Measurements from ENCODE around the gene UBE2QL1. TPM values are rescaled to one million over a fixed set of nuclear protein-coding genes. Genes with fewer than 3 reads are reported as not detected.

UBE2QL1 gene
- total RNA-seq, 2 experiments from 2014 or later = not detected

DNA sequence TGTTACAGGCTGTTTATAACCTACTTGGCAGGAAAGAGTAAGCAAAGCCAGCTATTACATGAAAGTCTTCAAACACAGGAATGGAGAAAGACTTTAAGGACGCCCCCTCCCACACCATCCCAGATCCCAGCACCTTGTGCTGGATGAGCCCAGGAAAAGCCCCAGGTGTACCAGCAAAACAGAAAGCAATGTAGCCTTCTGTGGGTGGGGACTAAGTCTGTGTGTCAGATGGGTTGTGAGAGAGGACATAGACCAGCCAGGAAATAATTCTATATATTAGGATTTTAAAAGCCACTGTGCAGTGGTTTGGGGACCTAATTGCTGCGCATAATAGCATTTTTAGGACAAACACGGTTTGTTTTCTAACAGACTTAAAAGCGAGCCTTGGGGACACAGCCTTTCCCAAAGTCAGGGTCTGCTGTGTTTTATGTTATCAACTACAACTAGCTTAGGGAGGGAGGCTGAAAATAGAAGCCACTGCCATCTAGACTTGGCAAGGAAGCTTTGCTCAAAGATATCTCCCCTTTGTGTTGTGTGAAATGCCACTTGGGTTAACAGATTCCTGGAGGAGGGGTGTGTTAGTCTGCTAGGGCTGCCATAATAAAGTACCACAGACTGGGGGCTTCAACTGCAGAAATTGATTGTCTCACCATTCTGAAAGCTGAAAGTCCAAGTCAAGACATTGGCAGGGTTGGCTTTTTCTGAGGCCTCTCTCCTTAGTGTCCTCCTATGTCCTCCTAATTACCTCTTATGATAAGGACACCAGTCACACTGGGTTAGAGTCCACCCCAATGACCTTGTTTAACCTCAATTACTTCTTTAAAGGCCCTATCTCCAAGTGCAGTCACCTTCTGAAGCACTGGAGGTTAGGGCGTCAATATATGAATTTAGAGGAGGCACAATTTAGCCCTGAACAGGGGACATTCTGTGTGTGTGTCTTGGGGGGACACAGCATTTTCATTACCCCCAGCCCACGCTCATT, 17.2 kb upstream of the UBE2QL1 start:
- intact Hi-C loops (cut with micrococcal nuclease; ENCODE audit: unreplicated experiment) = no loop called here
- no peaks in the 10 kb centered on the region for H3K9me2 ChIP-seq (ENCODE audit: insufficient read depth, low read length)
- no TSS peak for BruUV-seq (replicated peaks)
- ChIA-PET POLR2A (interaction anchor here (0.6 kb wide), 1 partner anchor 497 kb away, joined by 3 read pairs; no protein-coding TSS in a partner anchor), CTCF (ENCODE audit: unreplicated experiment) (no interaction called here)
- no peak overlapping the region for H3K4me3 ChIP-seq (ENCODE audit: low read depth, low read length, poor library complexity, severe bottlenecking)
- DNase-seq (ENCODE audit: low spot score) = no peak
- no peak overlapping the region for H2AFZ ChIP-seq (ENCODE audit: low read length)
- no peak overlapping the region for H3K27ac ChIP-seq (ENCODE audit: low read depth, low read length, poor library complexity, severe bottlenecking)
- no peaks in the 10 kb centered on the region for H3K9me3 ChIP-seq (ENCODE audit: low read length)
- H3K4me1 ChIP-seq (ENCODE audit: insufficient read depth, low read length, poor library complexity, severe bottlenecking) = no peaks in the 10 kb centered on the region
- no peaks in the 10 kb centered on the region for H3K36me3 ChIP-seq (ENCODE audit: insufficient read depth, low read length)
- TF ChIP-seq EZH2phosphoT487 (IDR thresholded peaks at IDR 0.05; ENCODE audit: borderline replicate concordance, low read depth, low read length) = no peak
- TF ChIP-seq, protein P1, sequence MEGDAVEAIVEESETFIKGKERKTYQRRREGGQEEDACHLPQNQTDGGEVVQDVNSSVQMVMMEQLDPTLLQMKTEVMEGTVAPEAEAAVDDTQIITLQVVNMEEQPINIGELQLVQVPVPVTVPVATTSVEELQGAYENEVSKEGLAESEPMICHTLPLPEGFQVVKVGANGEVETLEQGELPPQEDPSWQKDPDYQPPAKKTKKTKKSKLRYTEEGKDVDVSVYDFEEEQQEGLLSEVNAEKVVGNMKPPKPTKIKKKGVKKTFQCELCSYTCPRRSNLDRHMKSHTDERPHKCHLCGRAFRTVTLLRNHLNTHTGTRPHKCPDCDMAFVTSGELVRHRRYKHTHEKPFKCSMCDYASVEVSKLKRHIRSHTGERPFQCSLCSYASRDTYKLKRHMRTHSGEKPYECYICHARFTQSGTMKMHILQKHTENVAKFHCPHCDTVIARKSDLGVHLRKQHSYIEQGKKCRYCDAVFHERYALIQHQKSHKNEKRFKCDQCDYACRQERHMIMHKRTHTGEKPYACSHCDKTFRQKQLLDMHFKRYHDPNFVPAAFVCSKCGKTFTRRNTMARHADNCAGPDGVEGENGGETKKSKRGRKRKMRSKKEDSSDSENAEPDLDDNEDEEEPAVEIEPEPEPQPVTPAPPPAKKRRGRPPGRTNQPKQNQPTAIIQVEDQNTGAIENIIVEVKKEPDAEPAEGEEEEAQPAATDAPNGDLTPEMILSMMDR (conservative IDR thresholded peaks at IDR 0.05; ENCODE audit: low read length) = no peak
- no peaks in the 10 kb centered on the region for H4K20me1 ChIP-seq (ENCODE audit: insufficient read depth, low read length)
- H3K4me2 ChIP-seq (ENCODE audit: low read length) = no peak overlapping the region
- H3K79me2 ChIP-seq (ENCODE audit: insufficient read depth, low read depth, low read length) = no peaks in the 10 kb centered on the region

DNA sequence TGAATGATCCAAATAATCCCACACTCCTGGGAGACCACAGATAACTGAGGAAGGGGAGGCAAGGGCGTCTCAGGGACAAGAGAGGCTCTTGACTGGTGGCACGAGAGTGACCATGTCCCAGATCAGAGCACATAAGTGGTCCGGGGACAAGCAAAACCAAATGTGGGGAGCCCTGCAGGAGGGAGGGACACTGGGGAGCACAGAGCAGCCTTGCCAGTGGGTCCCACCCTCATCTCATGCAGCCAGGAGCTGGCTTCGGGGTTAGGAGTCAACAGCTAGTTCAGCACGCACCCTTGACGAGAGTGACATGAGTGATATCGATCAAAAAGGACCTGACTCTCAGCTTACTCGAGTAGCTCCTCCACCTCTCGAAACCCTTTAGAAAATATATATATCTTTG, 16.5 kb upstream of the UBE2QL1 start:
- no peaks in the 10 kb centered on the region for H3K79me2 ChIP-seq (ENCODE audit: insufficient read depth, low read depth, low read length)
- H3K4me1 ChIP-seq (ENCODE audit: insufficient read depth, low read length, poor library complexity, severe bottlenecking) = no peaks in the 10 kb centered on the region
- no peaks in the 10 kb centered on the region for H3K9me2 ChIP-seq (ENCODE audit: insufficient read depth, low read length)
- DNase-seq (ENCODE audit: low spot score) = no peak
- BruUV-seq (replicated peaks) = no TSS peak
- H3K36me3 ChIP-seq (ENCODE audit: insufficient read depth, low read length) = no peaks in the 10 kb centered on the region
- H3K4me2 ChIP-seq (ENCODE audit: low read length) = no peak overlapping the region
- CTCF ChIA-PET (ENCODE audit: unreplicated experiment) = no interaction called here
- intact Hi-C loops (cut with micrococcal nuclease; ENCODE audit: unreplicated experiment) = no loop called here
- H4K20me1 ChIP-seq (ENCODE audit: insufficient read depth, low read length) = no peaks in the 10 kb centered on the region
- H2AFZ ChIP-seq (ENCODE audit: low read length) = no peak overlapping the region
- H3K27ac ChIP-seq (ENCODE audit: low read depth, low read length, poor library complexity, severe bottlenecking) = no peak overlapping the region
- POLR2A ChIA-PET = interaction anchor here (1.1 kb wide), 1 partner anchor 53 kb away, joined by 4 read pairs; no protein-coding TSS in a partner anchor
- H3K4me3 ChIP-seq (ENCODE audit: low read depth, low read length, poor library complexity, severe bottlenecking) = no peak overlapping the region
- TF ChIP-seq, protein P1 (conservative IDR thresholded peaks at IDR 0.05; ENCODE audit: low read length) = no peak
- TF ChIP-seq EZH2phosphoT487 (IDR thresholded peaks at IDR 0.05; ENCODE audit: borderline replicate concordance, low read depth, low read length) = no peak
- no peaks in the 10 kb centered on the region for H3K9me3 ChIP-seq (ENCODE audit: low read length)

DNA sequence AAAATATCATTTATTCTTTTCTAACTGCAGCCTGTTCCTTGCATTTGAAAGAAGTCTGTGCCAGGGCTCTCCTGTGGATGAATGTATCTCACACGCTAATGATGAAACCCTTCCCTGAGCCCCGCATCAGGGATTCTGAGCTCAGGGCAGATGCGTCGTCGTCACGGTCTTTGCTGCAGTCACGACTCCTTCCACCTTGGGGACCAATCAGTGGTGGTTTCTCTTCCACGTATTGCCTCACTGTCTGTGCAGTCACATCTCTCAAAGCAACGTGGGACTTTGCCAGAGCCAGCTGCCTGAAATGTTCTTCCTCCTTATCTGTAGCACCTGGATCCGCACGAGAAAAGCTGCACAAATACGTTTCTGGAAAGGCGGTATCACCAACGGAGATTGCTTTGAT, 13.9 kb upstream of the UBE2QL1 start:
- H3K4me3 ChIP-seq (ENCODE audit: low read depth, low read length, poor library complexity, severe bottlenecking) = no peak overlapping the region
- H3K9me3 ChIP-seq (ENCODE audit: low read length) = no peaks in the 10 kb centered on the region
- intact Hi-C loops (cut with micrococcal nuclease; ENCODE audit: unreplicated experiment) = no loop called here
- POLR2A ChIA-PET = interaction anchor here (0.5 to 1.7 kb wide), 4 partner anchors 9 to 425 kb away, joined by 3 to 6 read pairs (median 4); no protein-coding TSS in a partner anchor
- no peaks in the 10 kb centered on the region for H3K9me2 ChIP-seq (ENCODE audit: insufficient read depth, low read length)
- no peaks in the 10 kb centered on the region for H3K36me3 ChIP-seq (ENCODE audit: insufficient read depth, low read length)
- no peaks in the 10 kb centered on the region for H3K4me1 ChIP-seq (ENCODE audit: insufficient read depth, low read length, poor library complexity, severe bottlenecking)
- no TSS peak for BruUV-seq (replicated peaks)
- CTCF ChIA-PET (ENCODE audit: unreplicated experiment) = no interaction called here
- no peaks in the 10 kb centered on the region for H4K20me1 ChIP-seq (ENCODE audit: insufficient read depth, low read length)
- no peaks in the 10 kb centered on the region for H3K79me2 ChIP-seq (ENCODE audit: insufficient read depth, low read depth, low read length)
- H3K4me2 ChIP-seq (ENCODE audit: low read length) = no peak overlapping the region
- H2AFZ ChIP-seq (ENCODE audit: low read length) = no peak overlapping the region
- no peak for TF ChIP-seq EZH2phosphoT487 (IDR thresholded peaks at IDR 0.05; ENCODE audit: borderline replicate concordance, low read depth, low read length)
- TF ChIP-seq, protein P1 (conservative IDR thresholded peaks at IDR 0.05; ENCODE audit: low read length) = no peak
- DNase-seq (ENCODE audit: low spot score) = no peak
- H3K27ac ChIP-seq (ENCODE audit: low read depth, low read length, poor library complexity, severe bottlenecking) = no peak overlapping the region
